Stomach (tissue), 9 donors: ENCODE data around the gene CCDC66. TPM values are rescaled to one million over a fixed set of nuclear protein-coding genes. Genes with fewer than 3 reads are reported as not detected.

Experiments
- DNase-seq, 2 donors: peaks; one replicate each; pipeline versions ENCODE4 v3.0.0 to v3.0.0-alpha.2; 2013 to 2019
- H3K27ac ChIP-seq, 5 donors: fragments of 200-600 bp in 4 of 5; sonication (generic) in 4 of 5; one replicate each; pipeline ENCODE4 v1.5.1; 2013 to 2019; ENCODE audit warnings: mild to moderate bottlenecking in 1 of 5, moderate library complexity in 1 of 5
- H3K27me3 ChIP-seq, 3 donors: fragments of 200-600 bp; sonication (generic); one replicate each; pipeline ENCODE4 v1.5.1; 2017 to 2019; ENCODE audit warnings: mixed run types in 1 of 3
- H3K36me3 ChIP-seq, 4 donors: fragments of 200-600 bp; sonication (generic); 1 replicate in 3 of 4; 2 replicates in 1 of 4; pipeline ENCODE4 v1.5.1; 2016 to 2019
- H3K4me1 ChIP-seq, 4 donors: fragments of 200-600 bp; sonication (generic); one replicate each; pipeline ENCODE4 v1.5.1; 2016 to 2019
- H3K4me3 ChIP-seq, 4 donors: fragments of 200-600 bp; sonication (generic) in 3 of 4; one replicate each; pipeline ENCODE4 v1.5.1; 2016 to 2019; ENCODE audit warnings: mild to moderate bottlenecking in 1 of 4
- H3K9me3 ChIP-seq, 4 donors: fragments of 200-600 bp; sonication (generic); one replicate each; pipeline ENCODE4 v1.5.1; 2016 to 2019
- CTCF ChIP-seq, 7 experiments: fragments of 450-650 bp in 4 of 7; fragments of 200-600 bp in 3 of 7; sonication (generic) in 3 of 7; IDR thresholded peaks; one replicate each; pipeline ENCODE4 v1.5.1; 2016 to 2019; ENCODE audit warnings: antibody characterized with exemption in 7 of 7, control low read depth in 2 of 7, mild to moderate bottlenecking in 1 of 7
- EP300 ChIP-seq: sonication (generic); formaldehyde crosslinking; IDR thresholded peaks from one replicate; pipeline ENCODE4 v1.6.1; 2017; ENCODE audit warnings: antibody characterized with exemption
- POLR2A ChIP-seq, 4 donors: fragments of 450-650 bp; IDR thresholded peaks; one replicate each; pipeline ENCODE4 v1.6.1; 2016; ENCODE audit warnings: antibody characterized with exemption in 4 of 4, control low read depth in 2 of 4, mild to moderate bottlenecking in 1 of 4, moderate library complexity in 1 of 4
- POLR2AphosphoS5 ChIP-seq, 3 donors: sonication (generic); formaldehyde crosslinking; IDR thresholded peaks; one replicate each; pipeline ENCODE4 v1.6.1; 2016; ENCODE audit warnings: antibody characterized with exemption in 3 of 3
- WGBS, 5 donors: extraction: QIAGEN DNeasy Blood & Tissue Kit in 3 of 5; methylation state at CpG; one replicate each; pipeline versions ENCODE4 v1.1.5 to v1.1.7; 2013 to 2018; 5-methylcytosine and 5-hydroxymethylcytosine counted together
- intact Hi-C: fragments of 100-400 bp; cut with DNase I; formaldehyde crosslinking; loops from one replicate; pipeline ENCODE4 v1.15.1; 2023; ENCODE audit warnings: low total_unique reads
- polyA plus RNA-seq, 3 donors: library from polyadenylated mRNA; stranded (reverse); fragments of 200-250 nt; gene quantifications; one replicate each; pipeline ENCODE4 v1.2.3, GENCODE V29; 2013
- total RNA-seq, 5 donors: library from RNA; depleted of rRNA; stranded (reverse); fragments of >200 nt; gene quantifications; one replicate each; pipeline versions ENCODE4 v1.1.0 to v1.2.3, GENCODE V29; 2014 to 2016
- donor health status: healthy with polysubstance abuse.
- donor health status: Bipolar disorder and iron deficiency.
- donor health status: healthy.

The CCDC66 gene
- total and polyA plus RNA-seq, 8 donors: 3.5 to 66.3 (median 9.5) TPM

GRCh38 chr3:56667973-56668579, 111.1 kb downstream of the CCDC66 start:
- Histone ChIP-seq H3K4me3 (no peak overlapping the region), H3K9me3 (no peaks in the 10 kb centered on the region), H3K4me1 (no peaks in the 10 kb centered on the region), H3K27me3 (no peaks in the 10 kb centered on the region), H3K27ac (no peak overlapping the region), H3K36me3 (peaks cover 50 to 100% (median 97%) of the 10 kb centered on the region in 4 donors)
- intact Hi-C loops: no loop called here
- DNase-seq: no peak
- WGBS, 5 donors: 80 to 91% (median 86%) methylated on average over 3 of the region's 3 CpGs
- TF ChIP-seq POLR2AphosphoS5 (IDR thresholded peaks at IDR 0.05) (no peak), EP300 (no peak), POLR2A (IDR thresholded peaks at IDR 0.05) (no peak), CTCF (IDR thresholded peaks at IDR 0.05) (no peak)

Other genes starting within 250 kb of the CCDC66 start
- gene ERC2, start 88.7 kb upstream of the CCDC66 start, total RNA-seq: 1 to 10 TPM in 3 of 5 donors, under 1 TPM in 1, not detected in 1; 0.87 to 3.1 (median 2.4) TPM
- gene ERC2, start 88.7 kb upstream of the CCDC66 start, polyA plus RNA-seq: under 1 TPM in 2 of 3 donors, not detected in 1; 0.43 to 0.44 TPM
- gene TASOR, start 126.1 kb downstream of the CCDC66 start, total RNA-seq: 100 to 1,000 TPM in 2 of 5 donors, 10 to 100 TPM in 3; 30.1 to 223 (median 73.2) TPM
- 10 to 100 TPM; 13.0 to 17.0 (median 16.2) TPM for gene TASOR, start 126.1 kb downstream of the CCDC66 start, polyA plus RNA-seq
- 10 to 100 TPM in 4 of 5 donors, 1 to 10 TPM in 1; 6.2 to 23.8 (median 17.5) TPM for gene ARHGEF3, start 244.8 kb downstream of the CCDC66 start, total RNA-seq
- gene ARHGEF3, start 244.8 kb downstream of the CCDC66 start, polyA plus RNA-seq: 10 to 100 TPM in 1 of 3 donors, 1 to 10 TPM in 2; 8.2 to 12.7 (median 9.2) TPM